SU-DHL-6 (cell line): Measurements from ENCODE around the gene PTPN4.

Experiments used
- CTCF ChIP-seq: fragments of 200-600 bp; sonication (generic); IDR thresholded peaks from one replicate; pipeline ENCODE4 v1.5.1; 2017; ENCODE audit warnings: antibody characterized with exemption, mild to moderate bottlenecking, low read length, moderate library complexity; ENCODE audit not compliant: insufficient read depth, poor library complexity, severe bottlenecking
- EZH2phosphoT487 ChIP-seq: fragments of 200-600 bp; sonication (generic), shearing (Covaris generic); conservative IDR thresholded peaks from 2 replicates; pipeline ENCODE4 v1.6.1; 2018; ENCODE audit warnings: mild to moderate bottlenecking, antibody characterized with exemption, low read length, moderate library complexity, mixed read lengths

GRCh38 chr2:119841550-119841949 lies 81.8 kb downstream of the PTPN4 start:
- no peak for TF ChIP-seq EZH2phosphoT487
- no peak for TF ChIP-seq CTCF
